K562 (cell line): ENCODE data around the gene DIPK1A. TPM values are rescaled to one million over a fixed set of nuclear protein-coding genes. Genes with fewer than 3 reads are reported as not detected.

Source experiments
- CAMTA2 ChIP-seq: fragments of 250-450 bp; sonication (Bioruptor Pico); conservative IDR thresholded peaks from 2 replicates; pipeline ENCODE4 v1.5.1; 2022
- KDM5B ChIP-seq: fragments of 200-600 bp; sonication (generic); IDR thresholded peaks from 2 replicates; pipeline ENCODE4 v1.6.1; 2012; ENCODE audit warnings: low read depth, mild to moderate bottlenecking, moderate library complexity, low read length, control low read depth, inconsistent platforms; ENCODE audit not compliant: insufficient replicate concordance
- MGA ChIP-seq: fragments of 450-650 bp; IDR thresholded peaks from 2 replicates; pipeline ENCODE4 v1.6.1; 2016; ENCODE audit warnings: mild to moderate bottlenecking, moderate library complexity
- SETDB1 ChIP-seq: IDR thresholded peaks from one replicate; pipeline ENCODE4 v1.6.1; 2012; ENCODE audit warnings: low read length, control low read depth, inconsistent platforms
- SMARCB1 ChIP-seq: IDR thresholded peaks from 2 replicates; pipeline ENCODE4 v1.6.1; 2011; ENCODE audit warnings: improper control_type of control experiment, low read depth; ENCODE audit not compliant: insufficient read length
- ZNF699 ChIP-seq: fragments of 250-450 bp; sonication (Bioruptor Pico); IDR thresholded peaks from 2 replicates; pipeline ENCODE4 v1.8.0; 2021; ENCODE audit warnings: mild to moderate bottlenecking, moderate library complexity; ENCODE audit not compliant: insufficient replicate concordance
- polyA plus RNA-seq, 8 experiments: library from polyadenylated mRNA; depleted of rRNA in 4 of 8; stranded (reverse) in 5 of 8; unstranded in 3 of 8; fragments of >200 nt; fragmentation: Nextera tagmentation in 2 of 8; fragmentation: Illumina TruSeq in 1 of 8; extraction: Ambion mirVana in 2 of 8; extraction: Trizol in 1 of 8; gene quantifications; 2 replicates each; pipeline versions ENCODE4 v1.2.1 to v1.2.3, GENCODE V29; 2011 to 2014; ENCODE audit warnings: inconsistent platforms in 1 of 8, missing spikeins in 1 of 8
- total RNA-seq, 7 experiments: library from RNA; depleted of rRNA in 6 of 7; stranded (reverse); fragments of >200 nt in 6 of 7; fragmentation: Illumina TruSeq in 2 of 7; extraction: Trizol in 2 of 7; gene quantifications; 2 replicates each; pipeline versions ENCODE4 v1.2.1 to v1.2.3, GENCODE V29; 2011 to 2021; ENCODE audit warnings: low replicate concordance in 1 of 7
- TF ChIP-seq, protein P1 (sequence below): fragments of 250-450 bp; sonication (Bioruptor Pico); IDR thresholded peaks from 2 replicates; pipeline ENCODE4 v1.8.0; 2021; ENCODE audit warnings: moderate library complexity, mild to moderate bottlenecking, inconsistent platforms

Gene DIPK1A
- total and polyA plus RNA-seq, 9 of the 15 experiments (the other 6 are each of a cell fraction or from before 2014, with no cell fraction given) = 0.54 to 2.5 (median 1.3) TPM

DNA sequence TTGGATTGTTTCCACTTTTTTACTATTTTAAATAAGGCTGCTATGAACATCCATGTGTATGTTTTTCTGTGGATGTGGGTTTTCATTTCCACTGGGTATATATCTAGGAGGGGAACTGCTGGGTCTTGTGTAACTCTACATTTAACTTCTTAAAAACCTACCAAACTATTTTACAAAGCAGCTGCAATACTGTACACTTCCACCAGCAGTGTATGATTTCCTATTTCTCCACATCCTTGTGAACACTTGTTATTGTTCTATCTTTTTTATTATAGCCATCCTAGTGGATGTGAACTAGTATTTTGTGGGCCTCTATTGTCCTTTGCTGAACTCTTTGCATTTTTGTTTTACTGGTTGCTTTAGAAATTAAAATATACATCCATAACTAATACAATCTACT is 33.4 kb downstream of the DIPK1A start (continued):
- TF ChIP-seq MGA (no peak), CAMTA2 (CRISPR knock-in tag) (no peak), ZNF699 (CRISPR knock-in tag) (no peak), SMARCB1 (no peak), KDM5B (no peak), SETDB1 (no peak)
- TF ChIP-seq, protein P1, sequence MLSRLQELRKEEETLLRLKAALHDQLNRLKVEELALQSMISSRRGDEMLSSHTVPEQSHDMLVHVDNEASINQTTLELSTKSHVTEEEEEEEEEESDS (CRISPR knock-in tag) = no peak
